Activated T-cell treated with anti-CD3 and anti-CD28 coated beads for 24 hours (primary cell): ENCODE results near the gene PRKAG2.
"Not testable (repeated sequence)": the region's sequence is repeated elsewhere in the genome, so short reads cannot be mapped to it uniquely, and the experiment has no call there.

ENCODE experiments used
- DNase-seq: peaks from one replicate; pipeline ENCODE4 v3.0.0-alpha.2; 2020; ENCODE audit warnings: low read depth

PRKAG2 gene

GRCh38 chr7:151833213-151833651 is 43.7 kb downstream of the PRKAG2 start:
- DNase-seq: no peak

- no peak for DNase-seq
These were observed 44.3 kb downstream of the PRKAG2 start for GRCh38 chr7:151832656-151833055.

GRCh38 chr7:151832138-151832537 is 44.8 kb downstream of the PRKAG2 start:
- no peak for DNase-seq

- DNase-seq: no peak
These were observed 45.3 kb downstream of the PRKAG2 start for GRCh38 chr7:151831606-151832005.

GRCh38 chr7:151830121-151830830 is 46.6 kb downstream of the PRKAG2 start:
- no peak for DNase-seq

- no peak for DNase-seq
These were observed 47.2 kb downstream of the PRKAG2 start for GRCh38 chr7:151829707-151830106.

GRCh38 chr7:151827620-151828019 is 49.3 kb downstream of the PRKAG2 start:
- no peak for DNase-seq

- DNase-seq: not testable (repeated sequence)
These were observed 50.6 kb downstream of the PRKAG2 start for GRCh38 chr7:151826316-151826715.

- no peak for DNase-seq
These were observed 51.2 kb downstream of the PRKAG2 start for GRCh38 chr7:151825721-151826120.

- no peak for DNase-seq
These were observed 52.5 kb downstream of the PRKAG2 start for GRCh38 chr7:151824373-151824933.

GRCh38 chr7:151823566-151824372 is 53.1 kb downstream of the PRKAG2 start:
- DNase-seq: no peak

GRCh38 chr7:151822541-151823181 is 54.3 kb downstream of the PRKAG2 start:
- no peak for DNase-seq

GRCh38 chr7:151821806-151822540 is 54.9 kb downstream of the PRKAG2 start:
- DNase-seq: no peak

GRCh38 chr7:151821226-151821625 is 55.7 kb downstream of the PRKAG2 start:
- DNase-seq: no peak

- DNase-seq: no peak
These were observed 56.3 kb downstream of the PRKAG2 start for GRCh38 chr7:151820491-151821105.

- DNase-seq: no peak
These were observed 57.0 kb downstream of the PRKAG2 start for GRCh38 chr7:151819866-151820265.

- no peak for DNase-seq
These were observed 58.0 kb downstream of the PRKAG2 start for GRCh38 chr7:151818674-151819519.

GRCh38 chr7:151817981-151818673 is 58.8 kb downstream of the PRKAG2 start:
- no peak for DNase-seq

- no peak for DNase-seq
These were observed 59.6 kb downstream of the PRKAG2 start for GRCh38 chr7:151817315-151817690.
